Fibroblast of skin of abdomen (primary cell): Measurements from ENCODE around the gene TMPRSS3. TPM values are rescaled to one million over a fixed set of nuclear protein-coding genes. Genes with fewer than 3 reads are reported as not detected.

Source experiments
- DNase-seq: peaks from one replicate; pipeline ENCODE4 v3.0.0-alpha.2; 2013
- polyA plus RNA-seq, 2 experiments: library from polyadenylated mRNA; unstranded; fragments of 120-200 nt; gene quantifications; one replicate each; pipeline ENCODE4 v1.2.1, GENCODE V29; 2013; ENCODE audit not compliant: insufficient read length in 2 of 2

TMPRSS3 gene
- not detected for polyA plus RNA-seq (2013, experiment 1 of 2; ENCODE audit: insufficient read length)
- not detected for polyA plus RNA-seq (2013, experiment 2 of 2; ENCODE audit: insufficient read length)

DNA sequence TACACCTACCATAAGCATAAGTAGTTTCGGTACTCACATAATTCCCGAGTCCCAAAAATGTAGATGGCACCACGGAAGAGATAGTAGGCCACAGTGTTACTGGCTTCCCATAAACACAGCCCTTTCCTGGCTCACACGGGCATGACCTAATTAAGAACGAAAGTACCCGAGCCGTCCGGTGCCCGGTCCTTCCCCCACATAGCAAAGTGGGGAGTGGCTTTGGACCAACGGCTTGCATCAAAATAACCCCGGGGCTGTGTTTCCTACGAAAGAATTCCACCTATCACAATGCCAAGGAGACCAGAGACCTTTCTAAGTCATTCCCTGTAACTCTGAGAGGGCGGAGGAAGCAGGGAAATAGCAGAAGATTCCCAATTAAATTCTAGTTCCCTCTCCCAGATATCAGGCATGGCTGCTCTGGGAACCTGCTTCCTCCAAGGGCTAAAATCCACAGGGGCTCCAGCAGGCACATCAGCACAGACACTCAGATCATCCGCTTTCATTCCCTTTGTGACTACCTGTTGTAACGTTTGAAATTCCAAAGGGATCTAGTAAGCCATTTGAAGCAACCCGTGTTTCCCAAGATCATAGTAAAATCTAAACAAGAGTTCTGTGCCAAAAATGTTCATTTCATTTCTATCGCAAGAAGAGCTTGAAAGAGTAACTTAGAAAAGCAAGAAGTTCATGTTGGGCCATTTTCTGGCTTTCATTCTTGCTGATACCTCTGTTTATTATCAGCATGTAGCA, at the start of gene TMPRSS3:
Gene TMPRSS3 (minus strand): TSS at position 148 of the 747 bp plus-strand sequence. CDS start 635 bp downstream, outside the sequence.
- no peak for DNase-seq

DNA sequence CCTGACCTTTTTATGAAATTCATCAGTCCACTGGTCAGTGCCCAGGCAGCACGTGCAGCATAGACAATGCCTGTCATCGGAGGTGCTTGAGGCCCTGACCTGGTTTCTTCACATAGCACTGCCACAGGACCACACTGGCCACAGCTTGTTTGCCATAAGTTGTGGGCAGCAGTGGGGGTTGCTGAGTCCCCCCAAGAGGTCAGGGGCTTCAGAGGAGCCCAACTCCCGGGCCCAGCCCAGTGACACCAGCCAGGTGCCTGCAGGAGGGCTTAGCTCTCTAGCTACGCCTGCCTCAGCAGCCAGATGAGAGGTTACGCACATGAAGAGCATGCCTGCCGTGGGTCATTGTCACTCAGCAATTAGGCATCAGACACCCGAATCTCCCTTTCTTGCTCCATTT, 49.5 kb upstream of the TMPRSS3 start:
- no peak for DNase-seq

DNA sequence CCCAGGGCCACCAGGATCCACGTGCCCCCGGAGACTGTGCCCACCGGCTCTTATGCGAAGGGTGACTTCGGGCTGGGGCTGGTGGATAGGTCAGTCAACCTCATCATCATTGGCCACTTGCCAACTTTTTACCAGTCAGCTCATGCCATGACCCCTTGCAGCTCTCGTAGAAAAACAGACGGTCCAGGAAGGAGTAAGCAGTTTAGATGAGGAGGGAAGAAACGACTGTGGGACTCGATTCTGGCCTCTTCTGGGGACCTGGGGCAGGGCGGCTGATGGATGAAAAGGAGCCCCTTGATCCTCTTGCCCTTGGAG, 48.9 kb upstream of the TMPRSS3 start:
- no peak for DNase-seq

DNA sequence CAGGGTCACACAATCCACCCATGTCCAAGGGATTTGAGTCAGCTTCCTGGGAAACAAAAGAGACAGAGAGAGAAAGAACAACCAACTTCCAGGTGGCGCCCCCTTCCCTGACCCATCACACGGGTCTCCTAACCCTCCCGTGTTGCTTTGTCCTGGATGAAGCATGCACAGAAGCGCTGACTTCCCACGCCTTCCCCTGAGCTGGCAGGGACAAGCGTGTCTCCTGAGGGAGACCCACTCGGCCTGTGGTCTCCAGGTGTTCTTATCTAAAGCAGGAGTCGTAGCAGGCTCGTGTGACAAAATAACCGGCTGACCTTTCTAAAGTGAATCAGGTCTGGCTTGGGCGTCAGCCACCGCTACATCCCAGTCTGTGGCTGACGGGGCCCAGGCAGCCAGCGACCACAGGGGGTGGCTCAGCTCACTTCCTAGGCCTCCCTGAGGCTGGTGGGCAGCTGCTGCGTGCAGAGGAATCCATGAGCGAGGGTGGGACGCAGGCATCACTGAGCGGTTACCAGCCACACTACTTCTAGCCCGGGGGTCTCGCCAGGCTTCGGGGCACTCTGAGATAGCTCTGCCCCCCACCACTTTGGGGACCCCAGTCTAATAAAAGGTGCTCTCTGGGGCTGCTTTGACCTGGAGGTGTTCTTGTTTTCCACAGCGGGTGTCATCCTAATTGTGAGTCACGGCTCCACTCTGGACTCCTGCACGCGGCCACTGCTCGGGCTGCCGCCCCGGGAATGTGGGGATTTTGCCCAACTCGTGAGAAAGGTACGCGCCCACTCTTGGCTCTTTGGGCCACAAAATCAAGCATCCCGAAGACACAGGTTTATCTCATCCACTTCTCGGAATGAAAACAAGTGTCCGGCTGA, 48.3 kb upstream of the TMPRSS3 start:
- DNase-seq, result no peak

DNA sequence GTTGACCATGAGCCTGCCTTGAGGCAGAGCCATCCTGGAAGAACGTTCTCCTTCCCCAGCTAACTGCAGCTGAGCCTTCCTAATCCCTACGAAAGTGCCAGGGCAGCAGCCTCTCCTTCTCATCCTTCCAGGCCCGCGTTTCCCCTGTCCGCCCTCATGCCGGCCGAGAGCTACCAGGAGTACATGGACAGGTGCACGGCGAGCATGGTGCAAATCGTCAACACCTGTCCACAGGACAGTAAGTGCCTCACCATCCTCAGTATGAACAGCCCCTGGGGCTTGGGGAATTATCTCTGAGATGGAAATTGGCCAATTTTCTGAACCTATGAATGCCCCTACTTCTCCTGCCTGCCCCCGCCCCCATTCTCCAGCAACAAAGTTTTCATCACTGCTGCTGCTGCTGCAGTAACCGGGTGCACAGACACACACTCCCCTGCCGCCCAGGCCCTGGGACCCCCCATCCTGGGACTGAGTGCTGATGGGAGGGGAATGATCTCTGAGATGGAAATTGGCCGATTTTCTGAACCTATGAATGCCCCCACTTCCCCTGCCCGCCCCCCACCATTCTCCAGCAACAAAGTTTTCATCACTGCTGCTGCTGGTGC, 47.4 kb upstream of the TMPRSS3 start:
- DNase-seq, result no peak

DNA sequence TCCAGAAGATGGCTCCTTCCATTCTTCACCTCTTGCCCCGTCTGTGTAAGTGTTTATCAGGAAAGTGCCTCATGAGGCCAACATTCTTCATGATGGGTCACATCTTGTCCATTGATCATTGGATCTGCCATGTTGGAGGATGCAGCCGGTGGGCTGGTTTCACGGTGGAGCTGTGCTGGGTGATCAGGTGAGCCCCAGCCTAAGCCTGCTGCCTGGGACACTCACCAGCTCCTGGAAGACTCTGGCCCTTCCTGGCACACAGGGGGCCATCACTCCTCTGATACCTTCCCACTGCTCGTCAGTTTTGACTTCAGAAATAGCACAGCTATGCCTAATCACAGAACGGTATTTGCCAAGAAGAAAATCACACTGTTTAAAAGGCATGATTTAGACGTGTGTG, 46.1 kb upstream of the TMPRSS3 start:
- no peak for DNase-seq

DNA sequence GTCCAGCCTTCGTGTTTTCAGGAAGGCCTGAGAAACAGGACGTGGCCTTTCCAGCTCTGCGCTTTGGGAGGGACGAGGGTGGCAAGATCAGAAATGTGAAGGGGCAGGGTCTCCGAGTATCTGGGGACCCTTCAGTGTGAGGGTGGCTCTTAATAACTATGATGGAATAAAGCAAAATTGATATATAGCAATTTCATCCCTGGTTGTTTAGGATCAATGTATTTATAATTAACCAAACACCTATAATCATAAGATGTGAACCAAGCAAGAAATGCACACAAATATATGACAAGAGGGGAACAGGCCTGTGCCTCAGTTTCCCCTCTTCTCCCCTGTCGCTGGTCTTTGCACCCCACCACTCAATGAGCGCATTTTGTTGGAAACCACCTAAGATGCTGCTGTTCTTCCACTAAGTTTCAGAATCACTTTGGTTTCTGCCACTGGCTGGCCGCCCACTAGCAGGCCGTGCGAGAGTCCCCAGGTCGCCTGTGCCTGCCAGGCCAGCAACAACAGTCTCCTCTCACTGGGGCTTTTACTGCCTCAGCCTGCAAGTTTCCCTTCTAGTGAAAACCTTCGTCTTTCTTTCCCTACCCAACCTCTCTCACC, 44.4 kb upstream of the TMPRSS3 start:
- DNase-seq, result no peak

DNA sequence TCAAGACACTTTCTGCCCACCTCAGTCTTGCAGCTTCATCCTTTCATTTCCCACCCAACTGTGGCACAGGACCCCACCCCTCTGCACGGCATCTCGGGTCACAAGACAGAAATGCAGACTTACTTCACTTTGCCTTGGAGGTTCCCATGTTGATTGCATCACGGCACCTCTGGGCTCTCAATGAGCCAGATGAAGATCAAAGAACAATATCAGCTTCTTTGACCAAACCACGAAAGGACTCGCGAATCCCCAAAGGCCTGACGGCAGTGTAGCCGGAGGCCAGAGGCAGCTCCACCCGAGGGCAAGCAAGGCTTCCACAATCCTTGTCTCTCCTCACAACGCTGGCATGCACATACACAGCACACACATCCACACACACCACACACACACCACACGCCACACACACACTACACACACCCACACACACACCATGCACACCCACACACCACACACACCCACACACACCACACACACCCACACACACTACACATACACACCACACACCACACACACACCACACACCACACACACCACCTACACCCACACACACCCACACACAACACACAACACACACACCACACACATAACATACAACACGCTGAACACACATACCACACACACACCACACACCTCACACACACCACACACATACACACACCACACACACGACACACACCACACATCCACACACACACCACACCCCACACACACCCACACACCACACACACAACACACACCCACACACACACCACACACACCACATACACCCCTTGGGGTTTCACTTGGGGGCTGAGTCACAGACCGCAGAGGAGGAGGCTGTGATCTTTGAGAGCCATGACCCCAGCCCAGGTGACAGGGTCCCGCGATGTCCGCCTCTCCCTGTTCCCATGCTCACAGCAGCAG, 43.7 kb upstream of the TMPRSS3 start:
- DNase-seq, result no peak

DNA sequence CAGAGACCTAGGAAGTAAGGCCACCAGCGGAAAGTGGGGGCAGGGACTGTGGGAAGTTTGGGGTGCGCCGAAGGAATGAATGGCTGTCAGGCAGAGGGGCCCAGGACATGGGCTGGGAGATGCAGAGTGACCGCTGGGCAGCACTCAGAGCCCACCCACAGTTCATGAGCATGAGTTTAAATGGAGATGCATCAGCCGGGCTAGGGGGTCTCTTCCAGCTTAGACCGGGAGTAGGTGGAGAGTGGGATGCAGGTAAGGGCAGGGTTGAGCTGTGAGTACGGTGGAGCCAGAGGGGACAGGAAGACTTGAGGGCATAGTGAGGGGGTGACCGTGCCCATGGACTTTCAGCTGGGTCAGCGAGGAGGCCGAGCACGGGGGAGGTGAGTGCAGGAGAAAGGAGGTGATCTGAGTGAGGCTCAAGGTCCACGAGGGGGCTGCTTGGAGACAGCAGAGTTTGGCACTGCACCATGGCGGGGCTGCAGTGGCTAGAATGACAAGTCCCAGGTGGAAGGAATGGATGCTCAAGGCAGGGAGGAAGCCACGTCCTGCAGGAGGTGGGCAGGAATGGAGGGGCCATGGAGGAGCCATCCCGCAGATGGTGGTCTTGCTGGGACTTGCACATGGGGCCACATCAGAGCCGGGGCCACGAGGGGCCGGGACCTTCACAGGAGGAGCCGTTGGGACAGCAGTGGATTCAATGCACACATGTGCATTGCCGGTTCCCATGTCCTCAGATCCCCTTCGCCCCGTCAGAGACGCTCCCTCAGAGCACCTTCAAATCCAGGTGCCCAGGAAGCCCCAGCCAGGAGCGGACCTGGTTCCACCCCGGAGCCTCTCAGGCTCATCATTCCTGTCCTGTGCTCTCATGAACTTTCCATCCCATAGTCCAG, 42.7 kb upstream of the TMPRSS3 start:
- DNase-seq, result no peak

DNA sequence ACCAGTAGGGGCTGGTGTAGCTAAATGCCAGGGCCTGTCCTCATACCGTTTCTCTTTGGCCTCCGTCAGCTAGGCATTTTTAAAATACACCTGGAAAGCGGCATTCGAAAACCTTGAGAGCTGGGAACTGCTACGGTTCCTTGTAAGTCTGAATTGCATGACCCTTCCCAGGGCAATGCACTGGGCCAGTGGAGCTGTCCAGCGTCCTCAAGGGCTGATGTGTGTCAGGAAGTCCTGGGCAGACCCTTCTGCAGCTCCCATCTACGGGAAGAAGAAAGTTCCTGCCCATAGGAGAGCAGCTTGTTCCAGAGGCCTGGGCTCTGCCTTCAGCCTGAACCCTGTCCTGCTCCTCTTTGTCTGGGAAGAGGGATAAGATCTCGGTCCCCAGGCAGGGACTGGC, 41.9 kb upstream of the TMPRSS3 start:
- DNase-seq, result no peak

DNA sequence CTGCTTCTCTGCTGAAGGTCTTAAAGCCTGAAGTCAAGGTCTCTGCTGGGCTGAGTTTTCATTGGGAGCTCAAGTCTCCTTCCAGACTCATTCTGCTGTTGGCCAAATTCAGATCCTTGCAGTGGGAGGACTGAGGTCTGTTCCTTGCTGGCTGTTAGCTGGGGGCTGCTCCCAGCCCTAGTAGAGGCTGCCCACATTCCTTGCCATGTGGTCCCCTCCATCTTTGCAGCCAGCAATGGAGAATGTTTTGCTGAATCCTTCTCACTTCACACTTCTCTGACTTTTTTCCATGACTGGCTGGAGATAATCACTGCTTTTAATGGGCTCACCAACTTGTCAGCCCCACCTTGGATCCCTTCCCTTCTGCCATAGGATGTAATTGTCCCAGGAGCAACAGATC, 41.1 kb upstream of the TMPRSS3 start:
- DNase-seq, result no peak

DNA sequence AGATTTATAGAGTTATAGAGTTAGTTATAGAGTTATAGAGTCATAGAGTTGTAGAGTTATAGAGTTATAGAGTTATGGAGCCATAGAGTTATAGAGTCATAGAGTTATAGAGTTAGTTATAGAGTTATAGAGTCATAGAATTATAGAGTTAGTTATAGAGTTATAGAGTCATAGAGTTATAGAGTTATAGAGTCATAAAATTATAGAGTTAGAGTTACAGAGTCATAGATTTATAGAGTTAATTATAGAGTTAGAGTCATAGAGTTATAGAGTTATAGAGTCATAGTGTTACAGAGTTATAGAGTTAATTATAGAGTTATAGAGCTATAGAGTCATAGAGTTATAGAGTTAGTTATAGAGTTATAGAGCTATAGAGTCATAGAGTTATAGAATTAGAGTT, 40.0 kb upstream of the TMPRSS3 start:
- no peak for DNase-seq

DNA sequence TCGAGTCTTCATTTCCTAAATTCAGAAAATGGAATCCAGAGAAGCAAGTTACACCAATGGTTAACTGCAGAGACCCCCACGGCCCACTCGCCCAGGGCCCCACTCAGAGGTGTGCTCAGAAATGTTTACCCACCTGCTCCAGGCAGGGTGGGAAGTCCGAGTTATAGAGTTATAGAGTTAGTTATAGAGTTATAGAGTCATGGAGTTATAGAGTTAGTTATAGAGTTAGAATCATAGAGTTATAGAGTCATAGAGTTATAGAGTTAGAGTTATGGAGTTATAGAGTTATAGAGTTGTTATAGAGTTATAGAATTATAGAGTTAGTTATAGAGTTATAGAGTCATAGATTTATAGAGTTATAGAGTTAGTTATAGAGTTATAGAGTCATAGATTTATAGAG, 39.5 kb upstream of the TMPRSS3 start:
- DNase-seq, result no peak

DNA sequence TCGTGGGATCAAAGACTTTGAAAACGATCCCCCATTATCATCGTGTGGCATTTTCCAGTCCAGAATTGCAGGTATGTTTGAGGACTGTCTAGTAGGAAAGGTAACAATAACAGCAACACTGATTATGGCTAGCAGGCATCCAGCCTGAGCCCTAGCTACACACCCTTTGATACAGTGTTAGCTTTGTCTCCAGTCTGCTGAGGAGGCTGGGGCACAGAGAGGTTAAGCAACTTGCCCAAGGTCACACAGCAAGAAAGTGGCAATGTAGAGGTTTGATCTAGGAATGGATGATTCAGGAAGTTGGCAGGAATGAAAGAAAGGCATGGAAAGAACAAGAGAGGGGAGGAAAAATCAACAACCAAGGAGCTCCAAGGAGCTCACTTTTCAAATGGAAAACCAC, 39.0 kb upstream of the TMPRSS3 start:
- DNase-seq, result no peak

DNA sequence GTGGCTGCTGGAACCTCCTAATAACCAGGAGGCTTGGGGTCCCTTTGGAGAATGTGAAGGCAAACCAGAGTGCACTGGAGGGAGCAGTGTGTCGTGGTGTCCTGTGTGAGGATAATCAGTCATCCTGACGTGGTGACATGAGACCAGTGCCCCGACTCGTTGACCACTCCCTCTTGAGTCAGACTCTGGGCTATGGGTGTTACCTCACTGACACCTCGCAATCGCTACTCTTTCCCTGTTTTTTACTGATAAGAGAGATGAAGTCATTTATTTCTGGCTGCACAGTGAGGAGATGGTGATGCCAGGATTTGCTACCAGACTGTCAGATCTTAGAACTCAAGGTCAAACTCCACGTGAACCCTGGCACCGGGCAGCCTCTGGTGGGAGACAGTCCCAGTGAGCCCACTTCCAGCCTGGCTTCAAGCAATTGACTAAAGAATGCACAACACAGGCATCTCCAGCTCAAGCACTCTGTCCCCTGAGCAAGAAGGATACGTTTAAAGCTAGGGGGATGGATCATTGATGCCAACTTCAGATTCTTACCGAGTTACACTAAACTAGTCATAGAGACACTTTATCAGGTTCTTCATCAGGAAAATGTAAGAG, 38.2 kb upstream of the TMPRSS3 start:
- DNase-seq, result no peak

DNA sequence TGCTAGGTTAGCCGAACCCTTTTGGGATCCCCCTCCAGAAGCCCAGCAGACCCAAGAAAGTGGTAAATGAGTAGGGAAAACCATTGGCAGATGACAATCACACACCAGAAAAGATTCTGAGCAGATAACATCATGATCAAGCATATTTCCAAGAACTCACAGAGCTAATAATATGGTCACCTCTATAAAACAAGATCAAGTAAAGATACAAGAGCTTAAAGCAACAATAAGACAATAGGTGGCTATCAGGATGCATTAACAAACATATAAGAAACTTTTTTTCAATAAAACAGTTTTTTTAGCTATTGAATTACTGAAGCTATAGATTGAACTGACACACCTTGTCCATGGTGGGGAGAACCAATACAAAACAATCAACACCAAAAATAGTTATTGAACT, 36.8 kb upstream of the TMPRSS3 start:
- no peak for DNase-seq

DNA sequence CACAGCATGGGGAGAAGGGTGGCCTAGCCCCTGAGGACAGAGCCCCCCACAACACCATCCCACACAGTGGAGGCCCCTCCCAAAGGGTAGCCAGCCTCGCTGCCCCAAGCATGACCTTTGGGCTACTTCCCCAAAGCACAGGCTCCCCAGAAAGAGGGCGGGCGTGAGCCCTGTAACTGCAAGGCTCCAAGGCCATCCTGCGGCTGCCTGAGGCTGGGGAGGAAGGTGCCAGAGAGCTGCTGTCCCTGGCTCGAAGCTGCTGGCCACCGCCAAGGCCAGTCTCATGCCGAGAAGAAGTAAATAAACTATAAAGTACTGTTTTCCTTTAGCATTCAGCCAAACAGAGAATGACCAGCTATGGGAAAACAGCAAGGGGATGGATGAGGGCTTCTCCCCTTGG, 35.3 kb upstream of the TMPRSS3 start:
- DNase-seq, result no peak

DNA sequence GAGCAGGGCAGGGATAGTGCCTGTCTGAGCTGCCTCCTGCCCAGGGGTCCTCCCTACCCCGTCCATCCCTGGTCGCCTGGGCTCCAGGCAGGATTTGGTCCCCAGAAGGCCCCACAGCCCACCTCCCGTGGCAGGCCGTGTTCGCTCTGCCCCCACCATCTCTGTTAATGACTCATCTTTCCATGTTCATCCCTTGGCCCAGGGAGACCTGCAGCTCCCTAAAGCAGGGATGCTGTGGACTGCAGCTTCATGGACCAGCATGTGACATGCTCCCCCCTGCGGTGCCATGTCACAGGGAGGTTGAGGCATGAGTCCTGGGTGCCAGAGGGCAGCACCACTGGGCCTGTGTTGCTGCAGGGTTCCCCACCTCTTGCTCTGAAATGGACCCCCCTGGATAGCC, 34.7 kb upstream of the TMPRSS3 start:
- DNase-seq, result no peak

DNA sequence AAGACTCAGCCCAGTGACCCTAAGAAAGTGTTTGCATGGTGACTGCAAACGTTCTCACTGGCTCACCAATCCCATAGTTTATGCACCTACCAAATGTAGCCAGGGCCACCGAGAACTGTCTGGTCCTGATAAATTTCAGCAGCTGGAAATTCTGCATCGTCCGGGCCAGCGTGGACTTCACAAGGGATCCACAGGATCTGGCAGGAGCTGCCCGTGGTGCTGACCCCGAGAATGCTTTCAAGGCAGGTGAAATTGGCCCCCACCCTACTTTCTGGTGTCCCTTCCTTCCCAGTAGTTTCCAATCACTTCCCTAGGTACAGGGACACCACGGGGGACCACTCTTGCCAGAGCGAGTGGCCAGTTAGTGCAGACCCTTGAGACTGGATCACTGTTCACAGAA, 34.0 kb upstream of the TMPRSS3 start:
- no peak for DNase-seq

DNA sequence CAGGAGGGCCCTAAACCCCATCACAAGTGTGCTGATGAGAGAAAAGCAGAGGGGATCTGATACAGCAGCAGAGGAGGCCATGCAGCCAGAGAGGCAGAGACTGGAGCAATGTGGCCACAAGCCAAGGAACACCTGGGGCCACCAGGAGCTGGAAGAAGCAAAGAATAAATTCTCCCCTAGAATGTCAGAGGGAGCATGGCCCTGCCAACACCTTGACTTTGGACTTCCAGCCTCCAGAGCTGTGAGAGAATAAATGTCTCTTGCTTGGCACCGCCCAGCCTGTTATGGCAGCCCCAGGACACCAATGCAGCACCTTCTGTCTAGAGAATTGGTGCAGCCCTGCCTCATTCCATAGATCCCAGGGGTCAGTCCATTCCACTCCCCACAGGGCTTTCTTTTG, 33.2 kb upstream of the TMPRSS3 start:
- DNase-seq, result no peak
